Esophagus muscularis mucosa (tissue), 4 donors: ENCODE results near the gene CCR8. TPM values are rescaled to one million over a fixed set of nuclear protein-coding genes. Genes with fewer than 3 reads are reported as not detected.

Source experiments
- total RNA-seq, 4 donors: library from RNA; depleted of rRNA; stranded (reverse); fragments of >200 nt; gene quantifications; one replicate each; pipeline versions ENCODE4 v1.1.0 to v1.2.1, GENCODE V29; 2016

Gene CCR8
- total RNA-seq, 4 donors from 2014 or later, result not detected

Other genes starting within 250 kb of the CCR8 start
- 10 to 100 TPM; 53.7 to 88.7 (median 67.8) TPM for gene GORASP1, start 222.1 kb upstream of the CCR8 start, total RNA-seq
- gene TTC21A, start 222.0 kb upstream of the CCR8 start, total RNA-seq, result 1 to 10 TPM; 1.7 to 8.6 (median 3.9) TPM
- gene CSRNP1, start 176.1 kb upstream of the CCR8 start, total RNA-seq, result 100 to 1,000 TPM in 1 of 4 donors, 10 to 100 TPM in 3; 27.8 to 183 (median 45.4) TPM
- gene XIRP1, start 137.1 kb upstream of the CCR8 start, total RNA-seq, result 1 to 10 TPM in 1 of 4 donors, not detected in 3; 1.3 TPM
- gene CX3CR1, start 49.7 kb upstream of the CCR8 start, total RNA-seq, result under 1 TPM; 0.23 to 0.78 (median 0.46) TPM
- 10 to 100 TPM; 20.3 to 45.7 (median 36.1) TPM for gene SLC25A38, start 53.7 kb downstream of the CCR8 start, total RNA-seq
- 1,000 to 10,000 TPM in 2 of 4 donors, 100 to 1,000 TPM in 2; 720 to 1,054 (median 915) TPM for gene RPSA, start 77.0 kb downstream of the CCR8 start, total RNA-seq
- gene MOBP, start 138.0 kb downstream of the CCR8 start, total RNA-seq, result not detected